HEK293 (cell line): ENCODE results near the gene UQCRFS1.

Source experiments
- EGR2 ChIP-seq: fragments of 450-650 bp; formaldehyde crosslinking; IDR thresholded peaks from 2 replicates; pipeline ENCODE4 v1.5.1; 2016; ENCODE audit warnings: low read depth, missing biosample characterization, missing genetic modification characterization
- GLIS2 ChIP-seq: fragments of 450-650 bp; formaldehyde crosslinking; IDR thresholded peaks from 2 replicates; pipeline ENCODE4 v1.5.1; 2016; ENCODE audit warnings: missing biosample characterization, missing genetic modification characterization
- INSM2 ChIP-seq: fragments of 450-650 bp; formaldehyde crosslinking; IDR thresholded peaks from 2 replicates; pipeline ENCODE4 v1.5.1; 2016; ENCODE audit warnings: missing biosample characterization, missing genetic modification characterization
- MZF1 ChIP-seq: fragments of 450-650 bp; formaldehyde crosslinking; IDR thresholded peaks from 2 replicates; pipeline ENCODE4 v1.5.1; 2017; ENCODE audit warnings: missing biosample characterization, missing genetic modification characterization, borderline replicate concordance
- REPIN1 ChIP-seq: fragments of 450-650 bp; formaldehyde crosslinking; IDR thresholded peaks from 2 replicates; pipeline ENCODE4 v1.5.1; 2017; ENCODE audit warnings: missing biosample characterization, missing genetic modification characterization, low read depth
- REST ChIP-seq: fragments of 450-650 bp; formaldehyde crosslinking; IDR thresholded peaks from 2 replicates; pipeline ENCODE4 v1.5.1; 2016; ENCODE audit warnings: missing biosample characterization, missing genetic modification characterization
- SALL2 ChIP-seq: fragments of 450-650 bp; formaldehyde crosslinking; IDR thresholded peaks from 2 replicates; pipeline ENCODE4 v1.5.0; 2017; ENCODE audit warnings: missing biosample characterization, mild to moderate bottlenecking, missing genetic modification characterization, borderline replicate concordance
- SP7 ChIP-seq: fragments of 450-650 bp; formaldehyde crosslinking; IDR thresholded peaks from 2 replicates; pipeline ENCODE4 v1.5.1; 2016; ENCODE audit warnings: missing biosample characterization, missing genetic modification characterization
- ZBTB44 ChIP-seq: fragments of 450-650 bp; IDR thresholded peaks from 2 replicates; pipeline ENCODE4 v1.5.1; 2018; ENCODE audit warnings: missing biosample characterization, mild to moderate bottlenecking, missing genetic modification characterization
- ZBTB48 ChIP-seq: fragments of 450-650 bp; formaldehyde crosslinking; IDR thresholded peaks from 2 replicates; pipeline ENCODE4 v1.5.1; 2016; ENCODE audit warnings: missing biosample characterization, missing genetic modification characterization
- ZNF214 ChIP-seq: fragments of 450-650 bp; formaldehyde crosslinking; IDR thresholded peaks from 2 replicates; pipeline ENCODE4 v1.5.1; 2017; ENCODE audit warnings: missing biosample characterization, mild to moderate bottlenecking, missing genetic modification characterization, borderline replicate concordance
- ZNF221 ChIP-seq: fragments of 450-650 bp; formaldehyde crosslinking; IDR thresholded peaks from 2 replicates; pipeline ENCODE4 v1.5.1; 2017; ENCODE audit warnings: missing biosample characterization, missing genetic modification characterization, borderline replicate concordance
- ZNF239 ChIP-seq: fragments of 450-650 bp; formaldehyde crosslinking; IDR thresholded peaks from 2 replicates; pipeline ENCODE4 v1.5.1; 2016; ENCODE audit warnings: missing biosample characterization, missing genetic modification characterization
- ZNF280D ChIP-seq: fragments of 450-650 bp; formaldehyde crosslinking; IDR thresholded peaks from 2 replicates; pipeline ENCODE4 v1.5.1; 2016; ENCODE audit warnings: missing biosample characterization, missing genetic modification characterization
- ZNF362 ChIP-seq: fragments of 450-650 bp; formaldehyde crosslinking; IDR thresholded peaks from 2 replicates; pipeline ENCODE4 v1.5.1; 2016; ENCODE audit warnings: missing biosample characterization, missing genetic modification characterization
- ZNF423 ChIP-seq: fragments of 450-650 bp; formaldehyde crosslinking; IDR thresholded peaks from 2 replicates; pipeline ENCODE4 v1.5.1; 2016; ENCODE audit warnings: missing biosample characterization, missing genetic modification characterization
- ZNF530 ChIP-seq: fragments of 450-650 bp; formaldehyde crosslinking; IDR thresholded peaks from 2 replicates; pipeline ENCODE4 v1.5.1; 2016; ENCODE audit warnings: low read depth, missing biosample characterization, missing genetic modification characterization
- ZNF544 ChIP-seq: fragments of 450-650 bp; formaldehyde crosslinking; IDR thresholded peaks from 2 replicates; pipeline ENCODE4 v1.5.0; 2017; ENCODE audit warnings: missing biosample characterization, missing genetic modification characterization
- ZNF580 ChIP-seq: fragments of 450-650 bp; formaldehyde crosslinking; IDR thresholded peaks from 2 replicates; pipeline ENCODE4 v1.5.1; 2016; ENCODE audit warnings: missing biosample characterization, missing genetic modification characterization
- ZNF621 ChIP-seq: fragments of 450-650 bp; formaldehyde crosslinking; IDR thresholded peaks from 2 replicates; pipeline ENCODE4 v1.5.1; 2017; ENCODE audit warnings: missing biosample characterization, missing genetic modification characterization
- ZNF660 ChIP-seq: fragments of 450-650 bp; IDR thresholded peaks from 2 replicates; pipeline ENCODE4 v1.5.1; 2018; ENCODE audit warnings: missing biosample characterization, mild to moderate bottlenecking, missing genetic modification characterization
- ZNF776 ChIP-seq: fragments of 450-650 bp; formaldehyde crosslinking; IDR thresholded peaks from 2 replicates; pipeline ENCODE4 v1.5.0; 2017; ENCODE audit warnings: missing biosample characterization, missing genetic modification characterization, borderline replicate concordance
- ZNF791 ChIP-seq: fragments of 450-650 bp; formaldehyde crosslinking; IDR thresholded peaks from 2 replicates; pipeline ENCODE4 v1.5.1; 2016; ENCODE audit warnings: missing biosample characterization, missing genetic modification characterization
- ZNF830 ChIP-seq: fragments of 450-650 bp; IDR thresholded peaks from 2 replicates; pipeline ENCODE4 v1.5.0; 2018; ENCODE audit warnings: missing biosample characterization, missing genetic modification characterization, low read depth, mild to moderate bottlenecking, moderate library complexity
- ZSCAN18 ChIP-seq: fragments of 450-650 bp; formaldehyde crosslinking; IDR thresholded peaks from 2 replicates; pipeline ENCODE4 v1.5.1; 2016; ENCODE audit warnings: missing biosample characterization, missing genetic modification characterization

Gene UQCRFS1

GRCh38 chr19:29212648-29213573 is at the start of gene UQCRFS1 (continued):
- TF ChIP-seq ZNF362 (tag by site-specific recombination): no peak
- no peak for TF ChIP-seq ZNF580 (tag by site-specific recombination)
- no peak for TF ChIP-seq ZNF214
- no peak; the same call in 1 of the 2 replicates for TF ChIP-seq INSM2 (tag by site-specific recombination)
- no peak for TF ChIP-seq ZNF830
- TF ChIP-seq ZNF530: no peak
- TF ChIP-seq ZNF239 (tag by site-specific recombination): no peak
- peak; percentile 70; the same call in 1 of the 2 replicates for TF ChIP-seq SALL2
- TF ChIP-seq EGR2 (tag by site-specific recombination): peak; percentile 32; the same call in 1 of the 2 replicates
- no peak for TF ChIP-seq REPIN1 (tag by site-specific recombination)
- peak; percentile 81 for TF ChIP-seq ZNF660
- no peak for TF ChIP-seq ZNF791
- no peak for TF ChIP-seq ZNF621 (tag by site-specific recombination)
- TF ChIP-seq ZNF221 (tag by site-specific recombination): 0 out of 2 replicates have a peak, but pooled peaks have one; percentile 16
- TF ChIP-seq ZBTB48 (tag by site-specific recombination): no peak
- peak; percentile 66; the same call in 1 of the 2 replicates for TF ChIP-seq ZBTB44 (tag by site-specific recombination)
- no peak; the same call in 1 of the 2 replicates for TF ChIP-seq ZNF423 (tag by site-specific recombination)
- TF ChIP-seq ZNF544 (tag by site-specific recombination): no peak
- TF ChIP-seq SP7 (tag by site-specific recombination): peak; percentile 73; the same call in 1 of the 2 replicates
- TF ChIP-seq ZSCAN18 (tag by site-specific recombination): no peak
- TF ChIP-seq ZNF776 (tag by site-specific recombination): no peak; the same call in 1 of the 2 replicates
- peak; percentile 95 for TF ChIP-seq GLIS2 (tag by site-specific recombination)
- TF ChIP-seq MZF1 (tag by site-specific recombination): peak; percentile 78
- peak; percentile 55 for TF ChIP-seq REST
- TF ChIP-seq ZNF280D: no peak
